Measurements from ENCODE around the gene DUSP12.
"Not testable (repeated sequence)": the region's sequence is repeated elsewhere in the genome, so short reads cannot be mapped to it uniquely, and the experiment has no call there.

Gene DUSP12, protein sequence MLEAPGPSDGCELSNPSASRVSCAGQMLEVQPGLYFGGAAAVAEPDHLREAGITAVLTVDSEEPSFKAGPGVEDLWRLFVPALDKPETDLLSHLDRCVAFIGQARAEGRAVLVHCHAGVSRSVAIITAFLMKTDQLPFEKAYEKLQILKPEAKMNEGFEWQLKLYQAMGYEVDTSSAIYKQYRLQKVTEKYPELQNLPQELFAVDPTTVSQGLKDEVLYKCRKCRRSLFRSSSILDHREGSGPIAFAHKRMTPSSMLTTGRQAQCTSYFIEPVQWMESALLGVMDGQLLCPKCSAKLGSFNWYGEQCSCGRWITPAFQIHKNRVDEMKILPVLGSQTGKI

DNA sequence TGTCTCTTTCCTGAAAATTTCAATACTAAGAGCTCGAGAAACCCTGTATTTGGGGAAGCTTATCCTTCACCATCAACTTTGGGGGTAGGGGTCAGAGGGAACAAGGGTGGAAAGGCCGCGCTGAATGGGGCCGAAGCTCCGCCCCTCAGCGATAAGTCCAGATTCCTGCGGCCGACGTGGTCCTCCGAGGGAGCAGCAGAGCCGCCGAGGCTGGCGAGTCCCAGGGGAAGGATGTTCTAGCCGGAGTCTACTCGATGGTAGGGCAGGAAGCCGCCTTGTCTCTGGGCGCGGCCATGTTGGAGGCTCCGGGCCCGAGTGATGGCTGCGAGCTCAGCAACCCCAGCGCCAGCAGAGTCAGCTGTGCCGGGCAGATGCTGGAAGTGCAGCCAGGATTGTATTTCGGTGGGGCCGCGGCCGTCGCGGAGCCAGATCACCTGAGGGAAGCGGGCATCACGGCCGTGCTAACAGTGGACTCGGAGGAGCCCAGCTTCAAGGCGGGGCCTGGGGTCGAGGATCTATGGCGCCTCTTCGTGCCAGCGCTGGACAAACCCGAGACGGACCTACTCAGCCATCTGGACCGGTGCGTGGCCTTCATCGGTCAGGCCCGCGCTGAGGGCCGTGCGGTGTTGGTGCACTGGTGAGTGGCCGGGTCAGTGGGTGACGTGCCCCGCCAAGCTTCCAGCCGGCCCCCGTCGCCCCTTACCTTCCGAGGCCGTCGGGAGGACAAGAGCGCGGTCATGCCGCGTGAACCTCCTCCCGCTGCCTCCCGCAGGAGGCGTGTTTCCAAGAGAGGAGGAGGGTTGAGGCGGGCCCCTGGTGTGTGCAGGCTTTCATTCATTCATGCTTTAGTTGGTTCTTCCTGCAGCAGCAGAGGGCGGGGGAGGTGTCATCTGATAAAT lies at the start of gene DUSP12:
DUSP12 (plus strand) TSS at position 278 of the 899 bp plus-strand sequence; CDS start at position 294, 16 bp downstream.
- peak; percentile 89 for DNase-seq

DNA sequence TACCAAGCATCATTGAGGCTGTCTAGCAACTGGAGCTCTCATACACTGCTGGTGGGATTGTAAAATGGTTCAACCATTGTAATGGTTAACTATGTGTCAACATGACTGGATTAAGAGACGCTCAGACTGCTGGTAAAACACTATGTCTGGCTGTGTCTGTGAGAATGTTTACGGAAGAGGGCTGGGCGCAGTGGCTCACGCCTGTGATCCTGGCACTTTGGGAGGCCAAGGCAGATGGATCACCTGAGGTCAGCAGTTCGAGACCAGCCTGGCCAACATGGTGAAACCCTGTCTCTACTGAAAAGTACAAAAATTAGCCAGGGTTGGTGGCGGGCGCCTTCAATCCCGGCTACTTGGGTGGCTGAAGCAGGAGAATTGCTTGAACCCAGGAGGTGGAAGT lies 47.3 kb upstream of the DUSP12 start:
- no peak for DNase-seq

- no peak for DNase-seq
Observed at GRCh38 chr1:161705537-161705936, 44.0 kb upstream of the DUSP12 start.

DNA sequence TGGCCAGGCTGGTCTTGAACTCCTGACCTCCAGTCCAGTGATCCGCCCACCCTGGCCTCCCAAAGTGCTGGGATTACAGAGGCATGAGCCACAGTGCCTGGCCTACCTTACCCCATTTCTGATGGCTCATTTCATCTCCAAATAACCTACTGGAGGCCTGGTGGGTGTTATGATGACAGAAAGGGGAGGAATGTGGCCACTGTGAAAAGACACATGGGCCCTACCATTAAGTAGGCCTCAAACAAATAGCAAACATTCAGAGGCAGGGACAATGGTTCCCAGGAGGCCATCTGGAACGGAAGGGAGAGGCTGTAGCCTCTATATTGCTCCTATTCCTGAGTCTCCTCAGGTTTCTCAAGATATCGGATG lies 43.5 kb upstream of the DUSP12 start:
- no peak for DNase-seq

- DNase-seq: no peak
Observed at GRCh38 chr1:161706482-161707347, 42.9 kb upstream of the DUSP12 start, which contains the start of gene FCRLA. Gene FCRLA (plus strand): TSS chr1:161707229. CDS start chr1:161707265, 36 bp downstream.

GRCh38 chr1:161707503-161707902 lies 42.1 kb upstream of the DUSP12 start:
- DNase-seq: no peak

DNA sequence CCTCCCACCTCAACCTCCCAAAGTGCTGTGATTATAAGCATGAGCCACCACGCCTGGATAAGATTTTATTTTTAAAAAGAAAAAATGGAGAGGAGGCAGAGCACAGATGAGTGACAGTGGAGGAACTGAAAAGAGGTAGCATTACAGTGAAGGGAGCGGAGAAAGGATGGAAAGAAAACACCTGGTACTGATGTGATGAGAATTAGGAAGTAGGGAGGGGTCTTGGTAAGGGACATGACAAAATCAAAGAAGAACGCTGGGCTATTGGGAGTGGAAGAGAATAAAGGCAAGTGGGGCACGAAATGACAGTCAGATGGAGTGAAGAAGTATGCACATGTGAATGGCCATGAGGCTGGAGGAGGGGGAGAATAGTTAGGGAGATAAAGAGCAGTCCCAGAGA lies 40.2 kb upstream of the DUSP12 start:
- DNase-seq: no peak

GRCh38 chr1:161710560-161710959 lies 39.0 kb upstream of the DUSP12 start:
- no peak for DNase-seq

DNA sequence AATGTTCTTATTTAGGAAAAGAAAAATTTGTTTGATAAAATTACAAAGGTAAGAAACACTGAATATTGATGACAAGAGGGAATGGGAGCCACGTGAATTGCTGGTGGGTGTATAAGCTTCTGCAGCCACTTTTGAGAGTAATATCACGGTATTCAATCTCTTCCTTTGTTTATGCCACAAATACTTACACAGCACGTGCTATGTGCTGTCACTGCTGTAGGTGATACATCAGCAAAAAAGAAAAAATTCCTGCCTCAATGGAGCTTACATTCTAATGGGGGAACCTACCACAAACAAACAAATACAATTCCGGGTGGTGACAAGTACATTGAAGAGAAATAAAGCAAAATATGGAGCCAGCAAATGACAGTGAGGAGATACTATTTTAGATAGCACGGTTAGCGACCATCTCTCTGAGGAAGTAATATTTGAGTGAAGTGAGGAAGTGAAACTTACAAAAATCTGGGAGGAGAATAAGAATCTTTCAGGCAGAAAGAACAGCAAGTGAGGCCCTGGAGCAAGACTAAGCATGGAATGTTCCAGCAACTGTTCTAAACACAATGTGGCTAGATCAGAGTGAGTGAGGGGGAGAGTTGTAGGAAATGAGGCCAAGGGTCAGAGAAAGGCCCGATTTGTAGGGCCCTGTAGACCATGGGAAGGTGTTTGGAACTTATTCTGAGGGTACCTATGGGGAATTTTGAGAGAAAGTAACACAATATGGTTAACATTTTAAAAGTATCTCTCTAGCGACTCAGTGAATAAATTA lies 30.8 kb upstream of the DUSP12 start:
- DNase-seq: no peak

DNA sequence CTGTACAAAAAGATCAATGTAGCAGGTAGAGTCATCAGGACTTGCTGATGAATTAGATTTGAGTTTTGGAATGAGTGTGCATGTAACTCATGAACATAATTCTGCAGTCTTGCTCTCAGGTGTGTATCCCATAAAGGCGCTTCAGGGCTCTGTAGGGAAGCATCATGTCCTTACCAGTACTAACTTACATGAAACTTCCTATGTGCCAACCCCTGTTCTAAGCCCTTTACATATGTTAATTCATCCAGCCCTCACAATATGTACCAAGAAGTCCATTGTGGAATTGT lies 30.3 kb upstream of the DUSP12 start:
- no peak for DNase-seq

GRCh38 chr1:161720422-161720821 lies 29.2 kb upstream of the DUSP12 start:
- no peak for DNase-seq

DNA sequence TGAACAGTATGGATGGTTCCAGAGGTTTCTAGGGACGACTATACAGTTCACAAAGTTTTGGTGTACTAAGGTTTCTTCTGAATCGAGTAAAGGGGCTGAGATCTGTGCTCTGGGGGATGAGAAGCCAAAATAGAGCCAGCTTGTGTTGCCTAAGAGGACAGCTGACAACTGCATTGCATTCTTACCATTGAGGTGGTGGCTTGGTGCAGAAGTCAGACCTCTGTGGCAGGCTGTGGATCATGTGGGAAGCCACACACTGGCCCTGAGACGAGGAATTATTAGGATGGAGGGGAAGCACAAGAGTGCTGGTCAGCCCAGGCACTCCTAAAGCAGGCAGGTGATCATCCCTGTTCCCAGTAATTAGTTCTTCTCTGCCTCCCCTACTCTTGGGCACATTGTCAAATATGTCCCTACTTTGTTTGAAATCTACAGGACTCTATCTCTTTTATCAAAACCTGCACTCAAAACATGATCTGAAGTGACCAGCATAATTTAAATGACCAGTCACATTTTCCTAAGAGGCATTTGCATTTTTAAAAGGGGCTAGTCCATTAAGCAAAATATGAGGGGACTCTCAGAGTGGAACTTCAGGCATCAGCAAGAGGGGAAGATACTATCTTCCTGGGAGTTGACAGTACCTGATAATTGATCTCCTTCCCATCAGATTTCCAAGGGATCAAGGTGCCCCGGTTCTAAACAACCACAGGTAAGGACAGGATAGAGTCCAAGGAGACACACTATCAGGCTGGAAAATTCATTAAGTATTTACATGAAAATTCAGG lies 28.4 kb upstream of the DUSP12 start, which contains the start of gene FCRLB:
FCRLB (plus strand) TSS at position 589 of the 782 bp plus-strand sequence. CDS start 1,129 bp downstream, outside the sequence.
- DNase-seq: no peak

GRCh38 chr1:161721738-161722343 lies 27.7 kb upstream of the DUSP12 start:
- no peak for DNase-seq

- DNase-seq: no peak
Observed at GRCh38 chr1:161722406-161722805, 27.2 kb upstream of the DUSP12 start.

DNA sequence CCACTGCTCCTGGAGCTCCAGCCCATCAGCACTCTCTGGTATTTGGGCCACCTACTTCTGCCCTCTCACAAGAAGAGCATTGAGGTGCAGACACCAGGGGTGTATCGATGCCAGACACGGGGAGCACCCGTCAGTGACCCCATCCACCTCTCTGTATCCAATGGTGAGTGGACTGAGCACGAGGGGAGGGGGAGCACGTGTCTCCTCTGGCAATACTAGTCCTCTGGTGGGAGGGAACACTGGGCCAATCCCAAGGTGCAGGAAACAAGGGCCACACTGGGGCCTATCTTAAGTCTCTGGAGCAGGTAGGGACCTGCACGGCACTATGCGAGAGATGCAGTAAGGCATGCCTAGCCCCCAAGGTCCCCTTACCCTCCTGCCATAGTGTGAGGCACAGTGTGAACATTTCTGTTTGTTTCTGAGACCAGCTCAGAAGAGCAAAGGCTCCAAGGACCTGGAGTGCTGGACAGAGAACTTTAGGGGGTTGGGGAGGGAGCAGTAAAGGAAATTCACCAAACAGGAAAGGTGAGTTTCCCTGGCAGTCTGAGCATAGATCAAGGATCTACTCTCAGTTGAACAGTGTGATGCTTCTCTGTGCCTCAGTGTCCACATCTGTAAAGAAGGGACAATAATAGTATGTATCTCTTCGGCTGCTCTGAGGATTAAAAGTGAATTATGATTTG lies 26.0 kb upstream of the DUSP12 start:
- no peak for DNase-seq

GRCh38 chr1:161725258-161725907 lies 24.2 kb upstream of the DUSP12 start:
- not testable (repeated sequence) for DNase-seq

DNA sequence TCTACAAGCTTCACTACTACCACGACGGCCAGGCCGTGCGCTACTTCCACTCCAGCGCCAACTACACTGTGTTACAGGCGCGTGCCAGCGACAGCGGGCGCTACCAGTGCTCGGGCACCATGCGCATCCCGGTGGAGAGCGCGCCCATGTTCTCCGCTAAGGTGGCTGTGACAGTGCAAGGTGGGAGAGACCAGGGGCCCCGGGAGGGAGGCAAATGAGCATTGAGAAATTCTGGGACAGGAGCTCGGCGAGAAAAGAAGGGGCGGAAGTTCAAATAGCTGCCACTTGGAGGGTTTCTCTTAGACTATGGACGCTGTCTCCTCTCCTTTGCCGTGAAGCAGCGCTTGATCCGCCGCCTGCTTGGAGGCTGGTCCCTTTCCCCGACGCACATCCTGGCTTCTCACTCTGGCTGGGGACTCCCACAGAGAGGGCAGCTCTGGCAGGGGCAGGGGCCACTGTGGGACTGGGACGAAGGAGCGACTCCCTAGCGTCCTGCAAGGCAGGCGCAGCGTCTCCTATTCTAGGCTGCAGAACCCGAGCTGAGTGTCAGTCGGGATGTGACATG lies 23.6 kb upstream of the DUSP12 start:
- no peak for DNase-seq

GRCh38 chr1:161726473-161727255 lies 22.9 kb upstream of the DUSP12 start:
- DNase-seq: peak; percentile 60
